Ishikawa (cell line): ENCODE measurements around the gene KLHL35.
A peak's percentile ranks its signal among the peaks of the same experiment; 100 is the strongest.

Source experiments
- CEBPB ChIP-seq: IDR thresholded peaks from 2 replicates; pipeline ENCODE4 v1.6.1; 2012
- CREB1 ChIP-seq: IDR thresholded peaks from 2 replicates; pipeline ENCODE4 v1.6.1; 2012; ENCODE audit warnings: low read depth
- EGR1 ChIP-seq: IDR thresholded peaks from 2 replicates; pipeline ENCODE4 v1.6.1; 2012
- EP300 ChIP-seq: IDR thresholded peaks from 2 replicates; pipeline ENCODE4 v1.6.1; 2012; ENCODE audit warnings: borderline replicate concordance
- FOXM1 ChIP-seq: IDR thresholded peaks from 2 replicates; pipeline ENCODE4 v1.6.1; 2012; ENCODE audit warnings: low read depth, borderline replicate concordance
- MAX ChIP-seq: IDR thresholded peaks from 2 replicates; pipeline ENCODE4 v1.6.1; 2012
- NFIC ChIP-seq: IDR thresholded peaks from 2 replicates; pipeline ENCODE4 v1.6.1; 2012
- RAD21 ChIP-seq: IDR thresholded peaks from 2 replicates; pipeline ENCODE4 v1.6.1; 2012; ENCODE audit warnings: low read depth
- REST ChIP-seq: IDR thresholded peaks from 2 replicates; pipeline ENCODE4 v1.6.1; 2012; ENCODE audit warnings: low read depth, mild to moderate bottlenecking
- TCF12 ChIP-seq: IDR thresholded peaks from 2 replicates; pipeline ENCODE4 v1.6.1; 2012; ENCODE audit warnings: low read depth
- TEAD4 ChIP-seq: IDR thresholded peaks from 2 replicates; pipeline ENCODE4 v1.6.1; 2012
- USF1 ChIP-seq: IDR thresholded peaks from 2 replicates; pipeline ENCODE4 v1.6.1; 2012
- YY1 ChIP-seq: IDR thresholded peaks from 2 replicates; pipeline ENCODE4 v1.6.1; 2012; ENCODE audit warnings: low read depth

- TF ChIP-seq EP300 (no peak), CREB1 (no peak), USF1 (no peak), YY1 (no peak), RAD21 (no peak), TCF12 (no peak), FOXM1 (no peak), EGR1 (no peak), CEBPB (peak; percentile 83), NFIC (no peak), TEAD4 (no peak), REST (no peak), MAX (no peak)
Observed at GRCh38 chr11:75474878-75475766, 42.1 kb upstream of the KLHL35 start.
